Osteoblast (primary cell): ENCODE data around the gene UFD1. TPM values are rescaled to one million over a fixed set of nuclear protein-coding genes. Genes with fewer than 3 reads are reported as not detected.

Source experiments
- DNase-seq: peaks from one replicate; pipeline ENCODE4 v3.0.0; 2011; ENCODE audit warnings: low spot score, mixed read lengths; ENCODE audit not compliant: insufficient read length; ENCODE audit errors: missing footprints
- H2AFZ ChIP-seq: 2 replicates; pipeline ENCODE4 v1.6.0; 2011; ENCODE audit warnings: mild to moderate bottlenecking, low read length
- H3K27ac ChIP-seq: 2 replicates; pipeline ENCODE4 v1.5.1; 2011; ENCODE audit warnings: mild to moderate bottlenecking, low read depth, low read length, moderate library complexity
- H3K27me3 ChIP-seq: 2 replicates; pipeline ENCODE4 v1.6.0; 2012; ENCODE audit warnings: mild to moderate bottlenecking, control low read depth, inconsistent platforms, low read length, moderate library complexity; ENCODE audit not compliant: insufficient read depth
- H3K36me3 ChIP-seq: 2 replicates; pipeline ENCODE4 v1.5.1; 2011; ENCODE audit warnings: mild to moderate bottlenecking, low read length, control low read depth, moderate library complexity; ENCODE audit not compliant: insufficient read depth
- H3K4me1 ChIP-seq: 2 replicates; pipeline ENCODE4 v1.5.1; 2011; ENCODE audit warnings: mild to moderate bottlenecking, low read length, control low read depth, moderate library complexity; ENCODE audit not compliant: insufficient read depth
- H3K4me2 ChIP-seq: 2 replicates; pipeline ENCODE4 v1.6.0; 2011; ENCODE audit warnings: mild to moderate bottlenecking, low read length; ENCODE audit not compliant: insufficient read depth
- H3K4me3 ChIP-seq: fragments of 200-600 bp; sonication (generic); 3 replicates; pipeline ENCODE4 v1.5.1; 2012; ENCODE audit warnings: mild to moderate bottlenecking, low read length, inconsistent platforms; ENCODE audit not compliant: insufficient read depth
- H3K79me2 ChIP-seq: 2 replicates; pipeline ENCODE4 v1.6.0; 2012; ENCODE audit warnings: mild to moderate bottlenecking, low read length, control low read depth, inconsistent platforms; ENCODE audit not compliant: insufficient read depth
- H3K9me3 ChIP-seq: 2 replicates; pipeline ENCODE4 v1.5.1; 2011; ENCODE audit warnings: low read depth, low read length, control low read depth
- H4K20me1 ChIP-seq: 2 replicates; pipeline ENCODE4 v1.6.0; 2012; ENCODE audit warnings: mild to moderate bottlenecking, low read length, control low read depth; ENCODE audit not compliant: insufficient read depth
- CTCF ChIP-seq: IDR thresholded peaks from 2 replicates; pipeline ENCODE4 v1.5.1; 2011; ENCODE audit warnings: mild to moderate bottlenecking, low read depth, low read length, moderate library complexity; ENCODE audit errors: extremely low read depth
- total RNA-seq: library from RNA; depleted of rRNA; stranded (reverse); fragments of >200 nt; gene quantifications from 2 replicates; pipeline ENCODE4 v1.2.3, GENCODE V29; 2012

Gene UFD1
- total RNA-seq, 1 donor = 56.8 TPM

- Histone ChIP-seq H3K9me3 (no peaks in the 10 kb centered on the region), H4K20me1 (no peaks in the 10 kb centered on the region), H3K4me2 (no peak overlapping the region), H3K79me2 (no peaks in the 10 kb centered on the region), H2AFZ (no peak overlapping the region), H3K4me3 (no peak overlapping the region), H3K36me3 (peaks cover 47% of the 10 kb centered on the region), H3K27ac (no peak overlapping the region), H3K4me1 (peaks cover 14% of the 10 kb centered on the region), H3K27me3 (no peaks in the 10 kb centered on the region)
- DNase-seq = no peak
- TF ChIP-seq CTCF = no peak
Measured at GRCh38 chr22:19460036-19460435, 19.0 kb downstream of the UFD1 start.

GRCh38 chr22:19457828-19458428 lies 21.1 kb downstream of the UFD1 start:
- H3K27ac ChIP-seq = no peak overlapping the region
- H3K4me3 ChIP-seq = no peak overlapping the region
- no peak for DNase-seq
- no peaks in the 10 kb centered on the region for H4K20me1 ChIP-seq
- H3K4me1 ChIP-seq = peaks cover 4% of the 10 kb centered on the region
- no peaks in the 10 kb centered on the region for H3K79me2 ChIP-seq
- peaks cover 60% of the 10 kb centered on the region for H3K36me3 ChIP-seq
- H2AFZ ChIP-seq = no peak overlapping the region
- no peaks in the 10 kb centered on the region for H3K9me3 ChIP-seq
- H3K4me2 ChIP-seq = no peak overlapping the region
- no peaks in the 10 kb centered on the region for H3K27me3 ChIP-seq
- no peak for TF ChIP-seq CTCF

- Histone ChIP-seq H3K27ac (no peak overlapping the region), H3K4me2 (no peak overlapping the region), H4K20me1 (no peaks in the 10 kb centered on the region), H2AFZ (no peak overlapping the region), H3K4me1 (peaks cover 4% of the 10 kb centered on the region), H3K9me3 (no peaks in the 10 kb centered on the region), H3K4me3 (no peak overlapping the region), H3K36me3 (peaks cover 74% of the 10 kb centered on the region), H3K27me3 (no peaks in the 10 kb centered on the region), H3K79me2 (no peaks in the 10 kb centered on the region)
- no peak for TF ChIP-seq CTCF
- no peak for DNase-seq
Measured at GRCh38 chr22:19456541-19456940, 22.5 kb downstream of the UFD1 start.

- Histone ChIP-seq H3K79me2 (no peaks in the 10 kb centered on the region), H3K4me2 (no peak overlapping the region), H3K9me3 (no peaks in the 10 kb centered on the region), H3K27ac (no peak overlapping the region), H3K36me3 (peaks cover 73% of the 10 kb centered on the region), H4K20me1 (no peaks in the 10 kb centered on the region), H3K27me3 (no peaks in the 10 kb centered on the region), H2AFZ (no peak overlapping the region), H3K4me1 (peaks cover 4% of the 10 kb centered on the region), H3K4me3 (no peak overlapping the region)
- no peak for TF ChIP-seq CTCF
- no peak for DNase-seq
Measured at GRCh38 chr22:19455585-19456370, 23.2 kb downstream of the UFD1 start.
